EL (cell line): ENCODE results near the gene LIN37.

Source experiments
- DNase-seq: peaks from one replicate; pipeline ENCODE4 v3.0.0-alpha.2; 2016

LIN37 gene

GRCh38 chr19:35776102-35776788, 27.9 kb downstream of the LIN37 start:
- no peak for DNase-seq

- no peak for DNase-seq
Observed at GRCh38 chr19:35777086-35777841, 28.9 kb downstream of the LIN37 start.

GRCh38 chr19:35777961-35778360, 29.6 kb downstream of the LIN37 start:
- no peak for DNase-seq

GRCh38 chr19:35779033-35779432, 30.7 kb downstream of the LIN37 start:
- DNase-seq = no peak

- no peak for DNase-seq
Observed at GRCh38 chr19:35780058-35780457, 31.7 kb downstream of the LIN37 start.

GRCh38 chr19:35780717-35781116, 32.3 kb downstream of the LIN37 start:
- no peak for DNase-seq

GRCh38 chr19:35781650-35782049, 33.3 kb downstream of the LIN37 start:
- no peak for DNase-seq

GRCh38 chr19:35782589-35782988, 34.2 kb downstream of the LIN37 start:
- no peak for DNase-seq

GRCh38 chr19:35783469-35784434, 35.4 kb downstream of the LIN37 start:
- DNase-seq = no peak

- no peak for DNase-seq
Observed at GRCh38 chr19:35784503-35785338, 36.3 kb downstream of the LIN37 start.

GRCh38 chr19:35785339-35785627, 36.9 kb downstream of the LIN37 start:
- no peak for DNase-seq

GRCh38 chr19:35786299-35787160, 38.2 kb downstream of the LIN37 start:
- no peak for DNase-seq

- no peak for DNase-seq
Observed at GRCh38 chr19:35787227-35787799, 38.9 kb downstream of the LIN37 start.

- DNase-seq = no peak
Observed at GRCh38 chr19:35788205-35788960, 40.0 kb downstream of the LIN37 start.

GRCh38 chr19:35789195-35789977, 41.0 kb downstream of the LIN37 start:
- DNase-seq = no peak

- no peak for DNase-seq
Observed at GRCh38 chr19:35789978-35790944, 41.9 kb downstream of the LIN37 start.

- DNase-seq = no peak
Observed at GRCh38 chr19:35790981-35791813, 42.8 kb downstream of the LIN37 start.
